ENCODE data around the gene ACAN.

DNA sequence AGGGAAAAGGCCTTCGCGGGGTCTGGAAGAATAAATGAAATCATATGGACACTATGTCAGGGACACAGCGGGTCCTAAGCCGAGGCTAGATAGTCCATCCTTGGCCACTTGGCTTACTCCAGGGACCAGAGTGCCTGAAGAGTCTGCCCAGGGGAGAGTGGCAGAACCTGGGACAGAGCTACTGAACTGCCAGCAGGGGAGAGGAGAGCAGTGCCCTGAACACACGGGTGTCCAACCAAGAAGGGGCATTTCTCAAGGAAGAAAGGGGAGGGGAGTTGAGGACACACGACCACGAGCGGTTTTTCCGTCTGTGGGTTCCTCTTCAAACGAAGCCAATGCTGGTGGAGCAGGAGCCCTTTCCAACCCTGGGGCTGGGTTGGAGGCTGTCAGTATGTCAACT lies 1.0 kb downstream of the ACAN start:
- TF ChIP-seq, protein P1, sequence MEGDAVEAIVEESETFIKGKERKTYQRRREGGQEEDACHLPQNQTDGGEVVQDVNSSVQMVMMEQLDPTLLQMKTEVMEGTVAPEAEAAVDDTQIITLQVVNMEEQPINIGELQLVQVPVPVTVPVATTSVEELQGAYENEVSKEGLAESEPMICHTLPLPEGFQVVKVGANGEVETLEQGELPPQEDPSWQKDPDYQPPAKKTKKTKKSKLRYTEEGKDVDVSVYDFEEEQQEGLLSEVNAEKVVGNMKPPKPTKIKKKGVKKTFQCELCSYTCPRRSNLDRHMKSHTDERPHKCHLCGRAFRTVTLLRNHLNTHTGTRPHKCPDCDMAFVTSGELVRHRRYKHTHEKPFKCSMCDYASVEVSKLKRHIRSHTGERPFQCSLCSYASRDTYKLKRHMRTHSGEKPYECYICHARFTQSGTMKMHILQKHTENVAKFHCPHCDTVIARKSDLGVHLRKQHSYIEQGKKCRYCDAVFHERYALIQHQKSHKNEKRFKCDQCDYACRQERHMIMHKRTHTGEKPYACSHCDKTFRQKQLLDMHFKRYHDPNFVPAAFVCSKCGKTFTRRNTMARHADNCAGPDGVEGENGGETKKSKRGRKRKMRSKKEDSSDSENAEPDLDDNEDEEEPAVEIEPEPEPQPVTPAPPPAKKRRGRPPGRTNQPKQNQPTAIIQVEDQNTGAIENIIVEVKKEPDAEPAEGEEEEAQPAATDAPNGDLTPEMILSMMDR (IDR thresholded peaks at IDR 0.05), result no peak
- TF ChIP-seq POLR2A (IDR thresholded peaks at IDR 0.05), result no peak

Data from uterus (tissue), 2 donors.